OCI-M2 (cell line): ENCODE results near the gene NOBOX.
"Not testable (repeated sequence)": the region's sequence is repeated elsewhere in the genome, so short reads cannot be mapped to it uniquely, and the experiment has no call there.

Experiments used
- DNase-seq: peaks from one replicate; lab custom pipeline; 2025; ENCODE audit not compliant: unreplicated experiment; lab: John Stamatoyannopoulos, UW

The NOBOX gene

DNA sequence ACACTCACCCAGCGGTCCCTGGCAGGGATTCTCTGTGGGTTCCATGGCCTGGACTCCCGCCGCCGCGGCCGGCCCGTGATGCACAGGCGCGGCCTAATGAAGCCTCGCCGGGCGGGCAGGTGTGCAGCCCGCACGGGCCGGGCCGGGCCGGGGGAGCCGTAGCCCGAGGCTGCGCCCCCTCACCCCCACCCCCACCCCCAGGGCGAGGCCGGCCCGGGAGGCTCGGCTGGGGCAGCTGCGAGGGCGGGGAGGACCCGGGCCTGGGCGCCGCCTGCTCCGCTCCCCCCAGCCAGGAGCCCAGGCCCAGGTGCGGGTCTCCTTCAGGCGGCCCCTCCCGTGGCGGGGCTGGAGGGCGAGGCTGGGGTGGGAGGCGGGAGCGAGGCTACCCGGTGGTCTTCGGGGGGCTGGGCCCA, at the start of gene NOBOX:
NOBOX (minus strand) TSS at position 45 of the 413 bp plus-strand sequence.
- DNase-seq, result no peak

- no peak for DNase-seq
Observed at GRCh38 chr7:144452064-144452463, 48.6 kb upstream of the NOBOX start.

DNA sequence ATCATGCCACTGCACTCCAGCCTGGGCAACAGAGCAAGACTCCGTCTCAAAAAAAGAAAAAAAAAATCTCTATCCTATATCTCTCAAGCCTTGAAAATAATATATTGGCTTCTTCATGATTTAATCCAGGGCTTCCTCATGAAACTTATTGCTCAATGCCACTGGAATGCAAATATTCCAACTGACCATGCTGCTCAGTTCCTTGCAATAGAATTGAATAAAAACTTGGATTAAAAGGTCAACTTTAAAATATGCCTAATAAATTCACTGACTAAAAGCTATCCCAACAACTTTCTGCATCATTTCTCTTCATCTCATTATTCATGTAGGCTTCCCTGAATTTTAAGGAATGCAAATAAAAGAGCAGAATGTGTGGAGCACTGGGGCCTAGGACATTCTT, 42.1 kb upstream of the NOBOX start:
- no peak for DNase-seq

DNA sequence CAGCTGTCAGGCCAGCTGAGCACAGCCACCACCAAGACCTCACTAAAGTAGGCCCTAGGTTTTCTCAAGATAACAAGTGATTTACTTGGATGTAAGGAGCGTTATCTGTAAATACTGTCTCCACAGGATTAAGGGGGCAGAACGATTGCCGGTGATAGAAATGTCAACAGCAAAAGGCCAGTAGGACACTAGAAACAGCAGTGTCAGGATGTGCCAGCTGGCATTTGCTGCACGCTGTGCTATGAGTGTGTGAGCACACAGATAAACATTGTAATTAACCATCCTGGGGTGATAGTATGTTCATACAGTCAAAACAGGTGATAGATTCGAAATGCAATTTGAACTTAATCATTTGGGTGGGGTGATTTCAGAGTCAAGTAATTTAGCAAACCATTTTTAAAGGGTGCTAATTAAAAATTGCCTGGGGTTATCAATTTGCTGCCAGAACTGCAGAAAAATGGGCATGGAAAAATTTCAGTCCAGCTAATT, 36.3 kb upstream of the NOBOX start:
- no peak for DNase-seq

GRCh38 chr7:144438759-144439158, 35.3 kb upstream of the NOBOX start:
- DNase-seq, result no peak

- DNase-seq, result peak; percentile 6
Observed at GRCh38 chr7:144437370-144438191, 34.1 kb upstream of the NOBOX start.

DNA sequence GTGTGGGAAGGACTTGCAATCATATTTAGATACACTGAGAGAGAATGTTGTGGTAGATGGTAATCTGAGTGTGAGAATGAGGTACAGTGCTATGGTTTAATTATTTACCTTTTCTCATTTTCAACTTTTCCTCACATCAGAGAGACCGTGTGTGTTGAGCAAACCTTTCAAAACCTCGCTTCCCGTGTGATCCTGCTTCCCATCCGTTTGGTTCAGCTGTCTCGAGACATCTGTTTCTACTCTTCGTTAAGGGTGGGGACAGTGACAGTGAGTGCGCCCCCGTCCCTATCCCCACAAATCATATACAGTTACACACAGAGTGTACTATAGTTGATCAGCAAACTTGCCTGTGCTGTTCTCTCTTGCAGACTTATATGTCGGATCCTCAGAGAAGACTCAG, 33.0 kb upstream of the NOBOX start:
- DNase-seq, result no peak

GRCh38 chr7:144428431-144428830, 24.9 kb upstream of the NOBOX start:
- no peak for DNase-seq

- DNase-seq, result not testable (repeated sequence)
Observed at GRCh38 chr7:144427539-144427938, 24.0 kb upstream of the NOBOX start.

- not testable (repeated sequence) for DNase-seq
Observed at GRCh38 chr7:144418931-144419330, 15.4 kb upstream of the NOBOX start.

DNA sequence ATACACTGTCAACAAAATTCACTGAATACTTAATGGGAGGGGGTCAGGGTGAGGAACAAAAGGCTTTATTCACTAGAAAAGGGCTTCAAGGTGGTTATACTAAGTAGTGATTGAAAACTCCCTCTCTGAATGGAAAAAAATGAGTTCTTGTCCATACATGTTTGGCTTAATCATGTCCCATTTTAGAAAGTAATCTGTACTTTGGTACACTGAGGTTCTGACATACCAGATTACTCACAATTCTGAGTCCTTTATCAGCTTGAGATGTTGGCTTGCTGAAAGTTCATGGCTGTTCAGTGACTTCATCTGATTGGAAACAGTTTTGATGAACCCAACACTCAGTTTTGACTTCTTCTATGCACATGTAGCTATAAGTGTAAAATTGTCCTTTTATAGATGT, 12.8 kb upstream of the NOBOX start:
- no peak for DNase-seq

- DNase-seq, result no peak
Observed at GRCh38 chr7:144415858-144416257, 12.4 kb upstream of the NOBOX start.

DNA sequence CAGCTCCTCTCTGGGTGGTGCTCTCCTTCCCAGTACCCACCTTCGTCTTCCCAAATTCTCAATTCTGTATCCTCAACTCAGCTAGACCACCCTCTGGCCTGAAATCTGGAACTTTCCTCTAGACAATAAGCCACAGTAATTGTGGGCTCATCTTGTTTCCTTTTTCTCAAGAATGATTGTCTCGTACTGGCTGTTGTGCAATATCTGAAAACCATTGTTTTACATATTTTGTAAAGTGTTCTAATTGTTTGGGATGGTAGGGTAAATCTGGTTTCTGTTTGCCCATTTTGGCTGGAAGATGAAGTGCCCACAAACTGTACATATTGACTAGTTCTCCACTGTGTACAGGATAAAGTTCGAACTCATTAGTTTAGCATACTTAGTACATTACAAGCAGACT, 11.3 kb upstream of the NOBOX start:
- no peak for DNase-seq

DNA sequence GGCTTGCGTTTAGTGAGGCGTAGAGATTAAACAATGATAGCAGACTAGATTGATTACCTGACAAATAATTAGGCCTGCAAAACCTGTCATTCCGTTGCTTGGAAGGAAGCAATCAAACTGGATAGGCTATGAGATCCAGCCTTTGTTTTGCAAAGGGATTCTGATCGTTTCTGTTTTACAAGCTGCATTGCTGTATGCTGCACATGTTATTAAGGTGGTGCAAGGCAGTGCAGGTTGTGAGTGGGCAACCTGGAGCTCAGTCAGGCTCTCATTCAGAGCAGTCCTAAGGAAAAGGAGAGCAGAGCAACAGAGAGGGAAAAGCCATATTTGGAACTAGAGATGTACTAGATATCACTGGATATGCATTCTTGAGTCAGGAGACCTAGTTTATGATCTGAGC, 6.9 kb upstream of the NOBOX start:
- DNase-seq, result no peak

- no peak for DNase-seq
Observed at GRCh38 chr7:144408121-144408520, 4.6 kb upstream of the NOBOX start.

- DNase-seq, result no peak
Observed at GRCh38 chr7:144407266-144407931, 3.9 kb upstream of the NOBOX start.

- no peak for DNase-seq
Observed at GRCh38 chr7:144404946-144405345, 1.5 kb upstream of the NOBOX start.

DNA sequence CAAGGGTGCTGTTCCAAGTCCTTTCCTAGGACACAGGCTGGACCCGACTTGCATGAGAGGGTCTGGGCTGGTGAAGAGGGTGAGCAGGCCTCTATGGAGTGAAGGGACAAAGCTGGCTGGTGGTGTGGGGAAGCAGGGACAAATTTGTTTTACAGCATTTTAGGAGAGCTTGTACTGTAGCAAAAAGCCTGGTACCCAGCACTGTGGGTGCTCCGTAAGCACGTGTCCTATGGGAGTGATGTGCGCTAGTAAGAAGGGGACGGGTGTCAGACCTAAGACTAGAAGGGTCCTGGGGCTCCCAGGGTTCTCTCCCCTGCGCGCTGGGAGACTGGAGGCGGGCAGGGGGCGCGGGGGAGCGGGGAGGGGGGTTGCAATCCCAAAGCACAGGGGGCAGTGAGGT, 391 bp downstream of the NOBOX start:
- no peak for DNase-seq

- no peak for DNase-seq
Observed at GRCh38 chr7:144401490-144401889, 2.0 kb downstream of the NOBOX start.

GRCh38 chr7:144399946-144400345, 3.5 kb downstream of the NOBOX start:
- no peak for DNase-seq

GRCh38 chr7:144398911-144399310, 4.6 kb downstream of the NOBOX start:
- no peak for DNase-seq

- no peak for DNase-seq
Observed at GRCh38 chr7:144398291-144398690, 5.2 kb downstream of the NOBOX start.
